ENCODE data around the gene PYCARD.
A peak's percentile ranks its signal among the peaks of the same experiment; 100 is the strongest.
"Not testable (repeated sequence)": the region's sequence is repeated elsewhere in the genome, so short reads cannot be mapped to it uniquely, and the experiment has no call there.

PYCARD gene

GRCh38 chr16:31189412-31189778 is 13.2 kb downstream of the PYCARD start:
- no peak for DNase-seq

- DNase-seq, result no peak
Measured at GRCh38 chr16:31188450-31189411, 13.8 kb downstream of the PYCARD start.

- DNase-seq, result no peak
Measured at GRCh38 chr16:31187808-31188189, 14.8 kb downstream of the PYCARD start.

GRCh38 chr16:31186930-31187807 is 15.4 kb downstream of the PYCARD start:
- DNase-seq, result no peak

- no peak for DNase-seq
Measured at GRCh38 chr16:31186176-31186575, 16.4 kb downstream of the PYCARD start.

- no peak for DNase-seq
Measured at GRCh38 chr16:31185339-31185738, 17.2 kb downstream of the PYCARD start.

- DNase-seq, result no peak
Measured at GRCh38 chr16:31184888-31185287, 17.7 kb downstream of the PYCARD start.

GRCh38 chr16:31183432-31184428 is 18.8 kb downstream of the PYCARD start:
- DNase-seq, result no peak

- no peak for DNase-seq
Measured at GRCh38 chr16:31182391-31182790, 20.2 kb downstream of the PYCARD start.

- peak; percentile 21 to 33 for DNase-seq
Measured at GRCh38 chr16:31181102-31181830, 21.3 kb downstream of the PYCARD start.

GRCh38 chr16:31179747-31180459 is 22.7 kb downstream of the PYCARD start, which contains the start of gene FUS:
Gene FUS, plus strand, starts transcription at chr16:31180139. Its CDS starts 76 bp downstream, at chr16:31180215.
- DNase-seq, result peak; percentile 87 to 92

- no peak for DNase-seq
Measured at GRCh38 chr16:31179219-31179746, 23.3 kb downstream of the PYCARD start.

- DNase-seq, result peak; percentile 24 to 41
Measured at GRCh38 chr16:31177136-31177535, 25.4 kb downstream of the PYCARD start.

GRCh38 chr16:31170048-31170447 is 32.5 kb downstream of the PYCARD start:
- not testable (repeated sequence) for DNase-seq

- DNase-seq, result no peak
Measured at GRCh38 chr16:31168848-31169247, 33.7 kb downstream of the PYCARD start.

- DNase-seq, result no peak
Measured at GRCh38 chr16:31167315-31167714, 35.2 kb downstream of the PYCARD start.

GRCh38 chr16:31157136-31157535 is 45.4 kb downstream of the PYCARD start:
- no peak for DNase-seq

Measured in activated CD4-positive, alpha-beta T cell treated with anti-CD3 and anti-CD28 coated beads for 4 hours (primary cell).